ENCODE results near the gene HIF1A.

GRCh38 chr14:61742371-61742770, 47.1 kb downstream of the HIF1A start:
- no peak for TF ChIP-seq ZNF274 (CRISPR knock-in tag; IDR thresholded peaks at IDR 0.05)
- TF ChIP-seq ZIK1 (CRISPR knock-in tag; IDR thresholded peaks at IDR 0.05; ENCODE audit: borderline replicate concordance, low read depth), result no peak
- no peak for TF ChIP-seq HMG20B (CRISPR knock-in tag; conservative IDR thresholded peaks at IDR 0.05)
- TF ChIP-seq SNAPC5 (CRISPR knock-in tag; IDR thresholded peaks at IDR 0.05; ENCODE audit: borderline replicate concordance), result no peak
- TF ChIP-seq PRDM10 (CRISPR knock-in tag; IDR thresholded peaks at IDR 0.05; ENCODE audit: low read depth), result no peak
- TF ChIP-seq HDAC6 (IDR thresholded peaks at IDR 0.05; ENCODE audit: low read depth, low read length), result no peak

Data from HepG2 (cell line).